ENCODE data around the gene THAP3.

The THAP3 gene

DNA sequence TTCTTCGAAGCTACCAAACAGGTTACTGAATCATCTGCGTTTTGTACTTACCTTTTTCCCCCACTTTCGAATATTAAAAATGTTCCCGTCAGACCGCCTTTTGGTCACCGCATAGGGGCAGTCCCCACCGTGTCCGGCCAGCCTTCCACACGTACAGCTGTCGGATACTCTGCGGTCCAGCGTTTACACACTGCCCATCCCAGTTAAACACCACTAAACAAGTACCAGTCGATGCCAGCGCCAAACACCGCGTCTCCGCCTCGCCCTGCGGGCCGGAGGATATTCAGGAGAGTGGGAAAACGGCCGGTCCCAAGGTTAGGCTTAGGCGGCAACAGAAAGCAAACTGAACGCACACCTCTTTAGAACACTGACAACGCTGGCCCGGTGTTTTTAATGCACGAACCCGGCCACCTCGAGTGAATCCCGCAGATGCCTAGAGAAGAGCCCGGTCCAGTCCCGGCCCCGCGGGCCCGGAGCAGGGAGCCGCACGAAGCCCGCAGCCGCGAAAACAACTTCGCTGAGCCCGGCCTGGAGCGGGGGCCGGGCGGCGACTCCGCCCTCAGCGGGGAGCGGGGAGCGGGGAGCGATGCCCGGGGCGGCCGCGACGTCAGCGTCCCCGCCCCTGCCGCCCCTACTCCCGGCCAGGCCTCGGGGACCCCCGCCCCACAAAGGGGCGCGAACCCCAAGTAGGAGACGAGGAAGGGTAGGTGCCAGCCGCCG, 11.9 kb upstream of the THAP3 start:
- DNase-seq (ENCODE audit: low read depth in 2 of 2), result no peak

DNA sequence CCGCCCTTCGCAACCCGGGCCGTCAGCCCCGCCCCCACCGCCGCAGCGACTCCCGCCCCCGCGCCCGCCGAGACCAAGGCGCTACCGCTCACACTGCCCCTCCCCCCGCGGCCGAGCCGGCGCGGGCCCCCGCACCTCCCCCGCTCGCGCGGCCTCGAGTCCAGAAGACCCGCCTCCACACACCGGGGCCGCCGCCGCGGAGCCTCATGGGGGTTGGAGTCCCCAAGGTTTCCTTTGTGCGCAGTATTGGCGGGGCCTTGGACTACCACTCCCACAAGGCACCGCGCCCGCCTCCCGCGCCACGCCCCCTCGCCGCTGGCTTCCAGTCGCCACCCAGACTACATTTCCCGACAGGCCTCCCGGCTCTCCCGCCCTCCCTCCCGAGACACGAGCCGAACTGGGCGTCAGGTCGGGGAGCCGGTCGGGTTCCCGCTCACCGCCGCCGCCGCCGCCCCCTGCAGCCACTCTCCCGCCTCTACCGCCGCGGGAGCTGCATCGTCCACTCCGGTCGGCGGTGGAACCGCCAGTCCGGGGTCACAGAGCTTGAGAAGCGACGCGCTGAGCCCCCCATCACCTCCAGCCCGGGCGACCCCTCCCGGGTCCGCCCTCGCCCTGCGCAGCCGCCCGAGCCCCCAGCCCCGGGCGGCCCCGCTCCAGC, 11.2 kb upstream of the THAP3 start, which contains the start of gene PHF13:
TSS of gene PHF13 (plus strand) at position 371 of the 658 bp plus-strand sequence. CDS start 336 bp downstream, outside the sequence.
- DNase-seq (ENCODE audit: low read depth in 2 of 2), result peak; percentile 99 to 100

DNA sequence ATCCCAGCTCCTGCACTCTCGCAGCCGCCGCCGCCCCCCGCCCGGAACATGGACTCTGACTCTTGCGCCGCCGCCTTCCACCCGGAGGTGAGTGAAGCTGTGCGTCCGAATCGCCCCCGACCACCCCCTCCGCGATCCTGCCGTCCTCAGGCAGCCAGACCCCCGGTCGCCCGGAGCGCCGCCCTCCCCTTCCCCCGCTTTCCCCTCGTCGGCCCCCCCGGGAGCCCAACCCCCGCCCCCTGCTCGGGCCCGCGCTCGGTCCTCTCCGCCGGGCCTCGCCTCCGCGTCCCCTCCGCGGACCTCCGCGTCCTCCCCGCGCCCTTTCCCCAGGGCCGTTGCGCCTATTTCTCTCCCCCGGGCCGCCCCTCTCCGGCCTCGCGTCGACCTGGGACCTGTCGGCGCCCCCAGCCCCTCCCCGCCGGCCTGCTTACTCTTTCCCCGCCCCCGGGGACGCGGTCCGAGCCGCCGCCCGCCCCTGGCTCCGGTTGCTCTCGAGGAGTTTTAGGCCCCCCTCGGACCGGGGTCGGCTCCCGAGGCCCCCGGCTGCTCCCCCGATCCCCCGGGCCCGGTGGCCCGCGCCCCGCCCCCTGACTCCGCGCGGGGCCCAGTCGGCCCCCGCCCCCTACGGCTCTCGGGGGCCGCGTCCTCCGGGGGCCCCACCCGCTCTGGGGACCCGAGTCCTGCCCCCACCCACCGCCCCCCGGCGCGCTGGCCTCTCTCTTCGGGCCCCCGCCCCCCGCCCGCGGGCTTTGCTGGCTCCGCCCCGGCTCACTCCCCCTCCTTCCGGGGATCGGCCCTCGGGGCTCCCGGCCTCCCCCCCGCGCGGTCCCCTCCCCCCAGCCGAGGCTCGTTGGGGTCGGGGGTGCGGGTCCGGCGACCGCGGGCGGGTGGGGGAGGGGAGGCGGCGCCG, 10.4 kb upstream of the THAP3 start:
- DNase-seq (ENCODE audit: low read depth in 2 of 2), result peak in 1 of 2 donors; percentile 43

DNA sequence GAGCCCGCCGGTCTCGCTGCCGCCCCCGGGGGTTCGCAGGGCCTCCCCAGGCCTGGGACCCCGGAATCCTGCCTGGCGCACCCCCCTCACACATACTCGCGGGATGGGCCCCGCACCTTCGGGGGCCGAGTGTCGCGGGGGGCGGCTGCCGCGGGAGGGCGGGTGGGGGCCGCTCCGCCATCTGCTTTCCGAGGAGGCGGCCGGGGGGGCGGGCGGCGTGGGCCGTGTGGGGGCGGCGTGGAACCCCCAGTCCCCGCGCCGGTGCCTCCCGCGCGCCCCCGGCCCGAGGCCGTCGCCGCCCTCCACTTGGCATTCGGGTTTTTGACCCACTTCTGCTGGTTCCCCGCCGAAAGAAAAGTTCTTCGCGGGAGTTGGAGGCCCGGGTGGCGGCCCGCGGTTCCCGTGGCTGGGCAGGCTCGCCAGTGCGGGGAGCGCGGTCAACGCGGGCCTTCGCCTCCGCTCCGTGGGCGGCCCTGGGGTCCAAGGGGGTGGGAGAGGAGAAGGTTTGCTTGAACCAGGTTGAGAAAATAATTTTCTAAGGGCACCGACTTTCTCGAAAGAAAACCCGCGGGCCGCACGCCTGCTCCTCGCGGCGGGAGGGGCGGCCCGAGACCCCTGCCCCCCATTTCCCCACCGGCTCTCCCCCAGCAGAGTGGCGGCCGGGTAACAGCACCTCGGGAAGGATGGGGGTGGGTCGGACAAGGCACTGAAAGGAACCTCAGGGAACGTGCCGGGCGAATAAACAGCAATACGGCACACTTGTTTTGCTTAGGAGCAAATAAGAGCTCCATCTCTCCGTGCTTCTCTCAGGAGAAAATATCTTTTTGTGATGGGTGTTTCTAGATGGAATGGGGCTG, 9.5 kb upstream of the THAP3 start:
- DNase-seq (ENCODE audit: low read depth in 2 of 2), result no peak

DNA sequence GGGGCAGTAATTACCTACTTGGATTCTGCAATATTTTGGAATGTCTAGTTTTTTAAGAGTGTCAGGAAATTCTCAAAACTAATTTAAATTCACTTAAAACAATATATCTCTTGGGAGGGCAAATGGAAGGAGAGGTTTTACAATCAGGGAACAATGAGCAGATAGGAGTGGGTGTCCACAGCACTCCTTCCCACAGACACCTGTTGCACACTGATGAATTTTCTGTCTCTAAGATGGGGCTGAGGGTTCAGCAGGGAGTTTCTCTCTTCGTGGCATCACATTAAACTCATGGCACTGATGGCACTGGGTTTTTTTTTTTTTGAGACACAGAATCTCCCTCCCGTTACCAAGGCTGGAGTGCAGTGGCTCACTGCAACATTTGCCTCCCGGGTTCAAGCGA, 5.6 kb upstream of the THAP3 start:
- DNase-seq (ENCODE audit: low read depth in 2 of 2), result no peak

DNA sequence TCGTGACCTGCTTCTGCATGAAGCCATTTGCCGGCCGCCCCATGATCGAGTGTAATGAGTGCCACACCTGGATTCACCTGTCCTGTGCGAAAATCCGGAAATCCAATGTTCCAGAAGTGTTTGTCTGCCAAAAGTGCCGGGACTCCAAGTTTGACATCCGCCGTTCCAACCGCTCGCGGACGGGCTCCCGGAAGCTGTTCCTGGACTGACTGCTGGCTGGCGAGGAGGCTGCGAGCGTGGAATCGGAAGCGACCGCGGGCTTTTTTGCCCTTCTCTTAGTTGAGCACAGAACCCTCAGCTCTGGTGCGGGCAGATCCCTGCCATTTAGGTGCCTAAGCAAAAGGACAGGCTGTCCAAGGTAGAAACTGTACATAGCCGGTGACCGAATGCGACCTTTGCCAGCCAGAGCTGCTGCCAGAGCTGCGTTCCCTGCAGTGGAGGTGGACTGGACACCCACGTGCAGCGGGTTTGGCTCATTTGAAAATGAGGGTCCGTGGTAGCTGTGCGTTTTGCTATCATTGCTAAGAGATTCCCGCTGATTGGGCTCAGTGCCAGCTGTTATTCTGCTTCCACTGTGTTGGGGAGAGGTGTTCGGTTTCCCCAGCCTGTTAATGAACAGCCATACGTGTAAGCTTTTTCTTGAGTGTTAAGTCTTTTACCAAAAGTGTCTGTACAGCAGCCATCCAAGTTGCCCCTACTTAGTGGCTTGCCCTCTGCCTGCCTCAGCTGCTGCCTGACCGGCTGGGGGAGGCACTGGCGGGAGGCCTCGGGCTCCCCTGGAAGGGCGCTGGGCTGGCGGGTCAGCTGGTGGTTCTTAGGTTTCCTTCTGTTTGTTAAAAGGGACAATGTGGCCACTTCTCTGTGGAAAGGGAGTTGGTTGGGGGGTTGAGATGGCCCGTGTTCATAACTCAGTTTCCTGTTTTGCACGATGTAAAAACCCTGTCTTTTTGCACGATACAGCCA, 3.0 kb upstream of the THAP3 start:
- DNase-seq (ENCODE audit: low read depth in 2 of 2), result no peak

DNA sequence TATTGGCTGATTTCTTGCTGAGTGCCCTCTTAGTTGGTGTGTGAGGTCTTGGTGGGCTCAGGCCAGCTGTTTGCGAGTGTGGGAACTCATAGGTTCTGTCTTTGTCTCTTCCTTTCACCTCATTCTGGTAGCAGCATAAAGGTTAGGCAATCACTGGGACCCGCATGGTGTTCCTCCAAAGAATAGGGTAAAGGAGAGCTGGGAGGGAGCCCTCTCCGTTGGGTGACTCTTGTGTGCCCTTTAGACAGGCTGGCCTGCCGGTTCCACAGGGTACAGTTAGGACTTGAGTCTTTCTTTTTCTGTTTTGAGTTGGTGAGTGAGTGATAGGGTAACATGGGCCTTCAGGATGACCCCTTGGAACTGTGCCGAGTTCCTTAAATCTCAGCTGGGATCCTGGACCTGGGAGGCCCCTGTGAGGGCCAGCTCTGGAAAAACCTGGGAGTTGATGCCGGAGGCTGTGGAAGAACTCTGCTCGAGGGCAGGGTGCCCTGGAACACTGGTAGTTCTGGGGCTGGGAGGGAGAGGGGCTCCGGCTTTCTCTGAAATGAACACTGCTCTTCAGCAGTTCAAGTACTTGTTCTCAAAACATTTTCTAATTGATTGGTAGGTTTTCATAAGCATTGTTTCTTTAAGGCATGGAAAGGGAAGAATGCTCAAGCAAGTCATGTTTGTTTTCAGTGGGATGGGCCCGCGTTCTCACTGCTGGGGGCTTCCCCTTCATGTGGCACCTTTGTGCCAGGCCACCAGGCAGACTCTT, 2.1 kb upstream of the THAP3 start:
- no peak for DNase-seq (ENCODE audit: low read depth in 2 of 2)

DNA sequence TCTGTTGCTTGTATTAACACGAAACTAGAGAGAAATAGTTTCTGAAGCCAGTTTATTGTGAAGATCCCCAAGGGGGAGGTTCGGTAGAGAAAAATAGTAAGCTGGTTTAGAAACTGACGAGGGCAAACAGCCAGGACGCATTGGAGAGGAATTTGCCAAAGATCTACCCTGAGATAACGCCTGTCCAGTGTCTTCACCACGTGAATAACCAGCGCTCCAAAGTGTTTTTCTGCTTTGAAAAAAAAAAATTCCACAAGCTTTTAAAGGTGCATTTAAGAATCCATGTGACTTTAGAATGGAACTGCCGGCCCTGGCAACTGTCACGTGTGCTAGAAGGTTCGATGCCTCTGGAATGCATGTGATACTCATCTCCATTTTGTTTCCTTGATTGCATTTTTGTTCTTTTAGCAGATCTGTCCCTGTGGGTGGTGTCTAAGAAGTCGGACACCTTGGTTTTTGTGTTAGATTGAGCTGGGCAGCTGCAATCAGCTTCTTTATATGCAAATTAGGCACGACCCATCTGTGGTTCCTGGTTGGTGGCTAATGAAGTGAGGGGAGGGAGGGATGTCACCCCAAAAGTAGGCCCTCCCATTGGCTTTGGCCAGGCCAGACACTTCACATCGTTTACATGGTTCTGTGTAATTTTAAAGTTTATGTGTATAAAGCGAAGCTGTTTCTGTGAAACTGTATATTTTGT, 1.3 kb upstream of the THAP3 start:
- no peak for DNase-seq (ENCODE audit: low read depth in 2 of 2)

DNA sequence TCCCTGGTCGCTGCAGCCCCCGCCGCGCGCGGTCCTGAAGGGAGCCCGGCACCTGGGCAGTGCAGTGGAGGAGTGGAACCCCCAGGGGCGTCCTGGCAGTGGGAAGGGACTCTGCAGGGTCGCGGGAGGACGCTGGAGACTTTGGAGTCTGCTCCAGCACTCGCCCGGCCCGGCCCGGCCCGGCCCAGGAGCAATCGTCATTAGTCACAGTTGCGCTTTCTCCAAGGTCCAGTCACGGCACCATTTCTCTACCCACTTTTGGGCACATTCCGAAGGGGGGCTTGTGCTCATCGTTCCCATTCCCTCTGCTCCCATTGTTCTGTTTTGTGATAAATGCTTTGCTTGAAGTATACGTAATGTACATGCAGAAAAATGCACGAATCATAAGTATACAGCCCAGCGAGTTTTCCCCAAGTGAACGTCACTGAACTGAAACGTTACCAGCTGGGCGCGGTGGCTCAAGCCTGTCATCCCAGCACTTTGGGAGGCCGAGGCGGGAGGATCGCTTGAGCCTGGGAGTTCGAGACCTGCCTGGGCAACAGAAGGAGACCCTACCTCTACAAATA, 999 bp downstream of the THAP3 start:
- DNase-seq (ENCODE audit: low read depth in 2 of 2), result peak in 1 of 2 donors; percentile 20

DNA sequence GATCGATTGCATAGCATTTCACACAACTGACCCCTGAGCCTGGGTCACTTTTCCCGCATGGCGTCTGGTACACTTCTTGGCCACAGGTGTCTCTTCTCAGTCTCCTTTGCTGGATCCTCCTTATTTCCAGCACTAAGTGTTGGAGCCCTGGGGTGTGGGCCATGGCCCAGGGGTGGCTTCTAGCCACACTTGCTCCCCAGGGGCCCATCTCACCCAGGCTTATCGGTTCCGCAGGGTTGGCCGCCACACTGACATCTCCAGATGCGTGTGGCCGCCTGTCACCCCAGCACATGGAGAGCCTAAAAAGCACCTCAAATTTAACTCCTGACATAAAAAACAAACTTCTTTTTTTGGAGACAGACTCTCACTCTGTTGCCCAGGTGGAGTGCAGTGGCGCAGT, 2.4 kb downstream of the THAP3 start:
- DNase-seq (ENCODE audit: low read depth in 2 of 2), result no peak

DNA sequence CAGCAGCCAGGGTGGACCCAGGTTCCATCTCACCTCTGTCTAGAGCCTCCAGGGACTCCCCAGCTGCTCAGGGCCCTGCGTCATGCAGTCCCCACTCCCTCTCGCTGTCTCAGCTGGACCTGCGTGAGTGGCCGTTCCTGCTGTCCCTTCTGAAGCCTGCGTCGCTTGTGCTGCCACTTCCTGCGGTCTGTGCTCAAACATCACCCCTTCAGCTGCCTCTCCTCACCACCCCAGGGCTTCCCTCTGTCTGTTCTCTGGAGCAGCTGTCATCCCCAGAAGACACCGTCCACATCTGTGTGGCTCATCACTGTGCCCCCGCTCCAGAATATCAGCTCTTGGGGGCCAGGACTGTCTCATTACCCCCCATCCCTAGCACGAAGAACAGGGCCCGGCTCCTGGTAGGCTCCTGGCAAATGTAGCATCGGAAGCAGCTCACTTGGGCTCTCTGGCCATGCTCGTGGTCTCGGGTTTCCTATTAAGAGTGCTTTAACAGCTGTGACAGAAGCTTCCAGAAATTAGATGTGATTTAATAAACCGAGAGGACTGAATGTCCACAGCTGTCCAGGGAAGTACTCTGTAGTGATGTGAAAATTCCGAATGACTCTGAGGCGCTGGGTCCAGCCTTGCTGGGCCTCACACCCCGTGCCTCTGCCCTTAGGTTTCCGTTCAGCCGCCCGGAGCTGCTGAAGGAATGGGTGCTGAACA, 3.3 kb downstream of the THAP3 start:
- DNase-seq (ENCODE audit: low read depth in 2 of 2), result no peak

DNA sequence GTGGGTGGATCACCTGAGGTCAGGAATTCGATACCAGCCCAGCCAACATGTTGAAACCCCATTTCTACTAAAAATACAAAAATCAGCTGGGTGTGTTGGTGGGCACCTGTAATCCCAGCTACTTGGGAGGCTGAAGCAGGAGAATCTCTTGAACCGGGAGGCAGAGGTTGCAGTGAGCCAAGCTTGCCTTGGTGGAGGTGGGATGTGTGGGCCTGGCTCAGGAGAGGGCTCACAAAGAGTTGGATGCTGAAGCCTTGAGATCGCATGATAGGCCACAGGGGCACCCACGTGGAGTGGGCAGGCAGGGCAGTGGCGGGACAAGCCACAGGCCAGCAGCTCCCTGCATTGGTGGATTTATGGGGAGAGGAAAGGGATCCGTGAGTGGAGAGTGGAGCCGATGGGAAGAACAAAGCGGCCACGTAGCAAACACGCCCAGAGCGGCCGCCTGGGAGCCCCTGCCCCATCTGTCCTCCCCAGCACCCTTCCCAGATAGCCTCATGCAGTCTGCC, 4.4 kb downstream of the THAP3 start:
- no peak for DNase-seq (ENCODE audit: low read depth in 2 of 2)

DNA sequence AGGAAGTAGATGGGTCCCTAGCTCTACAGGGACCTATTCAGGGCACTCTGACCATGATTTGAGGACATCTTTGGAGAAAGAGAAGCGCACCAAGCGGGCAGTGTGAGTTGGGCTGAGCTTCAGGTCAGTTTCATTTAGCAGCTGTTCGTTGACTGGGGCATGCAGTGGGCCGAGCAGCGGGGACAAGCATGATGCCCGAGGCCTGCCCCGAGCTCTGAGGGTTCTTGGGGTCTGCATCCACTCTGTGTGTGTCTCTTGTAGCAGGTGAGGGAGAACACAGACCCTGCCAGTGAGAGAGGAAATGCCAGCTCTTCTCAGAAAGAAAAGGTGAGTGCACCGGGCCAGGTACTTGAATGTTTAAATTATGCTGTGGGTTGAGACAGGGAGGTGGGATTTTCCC, 5.4 kb downstream of the THAP3 start:
- DNase-seq (ENCODE audit: low read depth in 2 of 2), result no peak

DNA sequence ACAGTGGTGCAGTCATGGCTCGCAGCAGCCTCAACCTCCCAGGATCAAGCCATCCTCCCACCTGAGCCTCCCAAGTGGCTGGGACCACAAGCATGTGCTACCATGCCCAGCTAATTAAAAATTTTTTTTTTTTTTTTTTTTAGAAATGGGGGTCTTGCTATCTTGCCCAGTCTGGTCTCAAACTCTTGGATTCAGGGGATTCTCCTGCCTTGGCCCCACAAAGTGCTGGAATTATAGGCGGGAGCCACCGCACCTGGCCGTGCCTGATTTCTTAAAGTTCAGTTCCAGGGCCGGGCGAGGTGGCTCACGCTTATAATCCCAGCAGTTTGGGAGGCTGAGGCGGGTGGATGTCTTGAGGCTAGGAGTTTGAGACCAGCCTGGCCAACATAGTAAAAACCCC, 6.4 kb downstream of the THAP3 start:
- DNase-seq (ENCODE audit: low read depth in 2 of 2), result no peak

DNA sequence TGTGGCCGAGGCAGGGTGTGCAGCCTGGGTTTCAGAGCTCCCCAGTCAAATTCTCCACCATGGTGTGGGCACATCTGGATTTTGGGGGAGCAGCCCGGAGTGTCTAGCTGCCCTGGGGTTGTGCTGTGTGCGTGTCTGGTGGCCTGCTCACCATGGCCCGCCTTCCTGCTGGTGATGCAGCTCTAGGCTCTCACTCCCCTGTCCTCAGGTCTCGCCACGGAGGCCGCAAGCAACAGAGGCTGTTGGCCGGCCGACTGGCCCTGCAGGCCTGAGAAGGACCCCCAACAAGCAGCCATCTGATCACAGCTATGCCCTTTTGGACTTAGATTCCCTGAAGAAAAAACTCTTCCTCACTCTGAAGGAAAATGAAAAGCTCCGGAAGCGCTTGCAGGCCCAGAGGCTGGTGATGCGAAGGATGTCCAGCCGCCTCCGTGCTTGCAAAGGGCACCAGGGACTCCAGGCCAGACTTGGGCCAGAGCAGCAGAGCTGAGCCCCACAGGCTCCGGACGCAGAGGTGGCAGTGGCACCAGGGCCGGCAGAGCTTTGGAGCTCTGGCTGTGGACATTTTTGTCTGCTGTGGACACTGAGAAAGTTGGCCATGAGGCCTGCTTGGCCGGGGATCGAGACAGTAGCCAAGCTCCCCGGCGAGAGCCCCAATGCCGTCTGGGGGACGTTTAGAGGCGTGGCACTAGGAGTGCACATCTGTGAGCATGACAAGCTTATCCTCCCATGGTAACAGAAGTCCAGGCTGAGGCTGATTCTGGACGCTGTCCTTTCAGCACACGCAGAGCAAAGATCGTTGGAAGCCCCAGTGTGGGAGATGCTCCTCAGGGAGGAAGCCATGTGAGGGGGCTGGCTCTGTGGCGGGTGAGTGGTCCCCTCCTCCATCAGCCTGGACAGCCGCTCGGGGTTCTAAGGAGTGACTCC, 8.2 kb downstream of the THAP3 start:
- no peak for DNase-seq (ENCODE audit: low read depth in 2 of 2)

DNA sequence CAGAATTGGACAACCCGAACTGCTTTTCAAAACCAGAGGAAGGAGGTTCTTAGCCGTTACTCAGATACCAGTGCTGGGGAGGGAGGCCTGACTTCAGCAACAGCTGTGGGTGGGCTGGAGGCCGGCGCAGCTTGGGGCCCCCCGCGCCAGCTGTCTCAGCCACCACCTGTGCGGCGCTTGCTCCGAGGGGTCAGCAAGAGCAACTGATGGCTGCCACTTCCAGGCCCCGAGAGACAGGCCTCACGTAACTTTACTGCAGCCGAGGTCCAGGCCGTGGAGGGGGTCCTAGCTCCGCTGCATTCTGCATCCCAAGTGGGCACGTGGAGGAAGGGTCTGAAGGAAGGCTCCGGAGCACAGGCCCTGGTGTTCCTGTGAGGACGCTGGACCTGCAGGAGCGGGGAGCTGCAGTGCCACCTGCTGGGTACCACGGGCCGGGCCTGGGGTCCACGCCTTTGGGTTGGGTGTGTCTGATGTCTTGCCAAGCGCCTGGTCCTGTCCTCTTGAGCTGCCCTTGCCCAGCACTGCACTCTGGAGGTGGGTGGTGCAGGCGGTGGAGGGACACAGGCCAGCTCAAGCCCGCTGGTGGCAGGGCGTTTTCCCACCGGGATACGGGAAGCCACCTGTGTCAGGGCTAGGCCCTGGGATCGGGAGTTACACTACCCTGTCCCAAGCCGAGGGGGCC, 9.8 kb downstream of the THAP3 start:
- DNase-seq (ENCODE audit: low read depth in 2 of 2), result peak; percentile 29
